KBM-7 (cell line): ENCODE measurements around the gene PNPLA1.
"Not testable (repeated sequence)": the region's sequence is repeated elsewhere in the genome, so short reads cannot be mapped to it uniquely, and the experiment has no call there.

Experiments
- DNase-seq: peaks from one replicate; pipeline ENCODE4 v3.0.0-alpha.2; 2015
- in situ Hi-C: fragments of 300-500 bp; cut with MboI; formaldehyde crosslinking; loops from 2 replicates; pipeline ENCODE4 v1.14.3; 2020; ENCODE audit warnings: low sequenced_read_pairs, low pct_unique_long_range_greater_than_20kb, mixed read lengths

PNPLA1 gene

DNA sequence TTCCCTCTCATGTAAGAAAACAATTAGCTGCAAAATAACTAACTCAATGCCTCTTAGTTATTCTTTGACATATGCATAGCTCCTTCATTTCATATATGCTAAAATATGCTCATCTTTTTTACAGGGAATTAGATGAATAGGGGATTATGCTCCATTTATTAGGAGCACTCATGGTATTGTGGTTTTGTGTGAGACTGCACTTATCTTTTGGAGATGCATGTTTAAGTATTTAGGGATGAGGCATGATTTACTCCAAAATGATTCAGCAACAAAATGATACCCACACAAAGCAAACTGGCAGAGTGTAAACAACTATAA is 58.0 kb downstream of the PNPLA1 start:
- DNase-seq = no peak
- in situ Hi-C loops = no loop called here

DNA sequence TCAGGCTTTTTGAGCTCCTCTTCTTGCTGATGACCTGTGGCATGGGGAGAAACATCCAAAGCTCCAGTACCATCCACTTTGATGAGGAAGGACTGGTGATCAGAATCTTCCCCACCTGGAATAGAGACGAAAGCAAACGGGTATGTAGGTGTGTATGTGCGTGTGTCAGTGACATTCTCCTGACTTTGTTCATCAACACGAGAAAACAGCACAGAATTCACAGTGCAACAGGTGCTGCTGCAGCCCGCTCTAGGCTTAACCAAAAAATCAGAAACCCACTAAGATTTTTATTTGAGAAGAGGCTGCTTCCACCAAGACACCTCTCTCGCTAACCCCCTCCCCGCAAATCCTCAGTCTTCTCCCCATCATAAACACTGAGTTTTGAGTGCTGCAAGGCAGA is 58.7 kb downstream of the PNPLA1 start:
- in situ Hi-C loops = no loop called here
- DNase-seq = no peak

DNA sequence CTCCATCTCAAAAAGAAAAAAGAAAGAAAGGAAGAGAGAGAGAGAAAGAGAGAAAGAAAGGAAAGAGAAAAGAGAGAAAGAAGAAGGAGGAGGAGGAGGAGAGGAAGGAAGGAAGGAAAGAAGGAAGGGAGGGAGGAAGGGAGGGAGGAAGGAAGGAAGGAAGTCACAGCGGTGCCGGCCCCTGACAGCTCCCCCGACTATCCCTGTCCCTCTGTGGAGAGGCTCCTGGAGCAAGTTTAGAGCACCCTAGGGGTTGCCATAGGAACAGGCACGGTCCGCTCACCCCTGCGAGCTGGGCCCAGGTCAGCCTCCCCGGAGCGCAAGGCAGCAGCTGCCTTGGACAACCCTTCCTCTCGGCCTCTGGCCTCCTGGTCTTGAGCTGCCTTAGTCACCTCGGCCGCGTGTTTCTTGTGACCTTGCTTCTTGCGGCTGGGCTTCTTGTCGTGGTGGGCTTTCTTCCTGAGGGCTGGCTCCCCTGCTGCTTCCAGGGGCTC is 60.0 kb downstream of the PNPLA1 start:
- DNase-seq = no peak
- in situ Hi-C loops = no loop called here

DNA sequence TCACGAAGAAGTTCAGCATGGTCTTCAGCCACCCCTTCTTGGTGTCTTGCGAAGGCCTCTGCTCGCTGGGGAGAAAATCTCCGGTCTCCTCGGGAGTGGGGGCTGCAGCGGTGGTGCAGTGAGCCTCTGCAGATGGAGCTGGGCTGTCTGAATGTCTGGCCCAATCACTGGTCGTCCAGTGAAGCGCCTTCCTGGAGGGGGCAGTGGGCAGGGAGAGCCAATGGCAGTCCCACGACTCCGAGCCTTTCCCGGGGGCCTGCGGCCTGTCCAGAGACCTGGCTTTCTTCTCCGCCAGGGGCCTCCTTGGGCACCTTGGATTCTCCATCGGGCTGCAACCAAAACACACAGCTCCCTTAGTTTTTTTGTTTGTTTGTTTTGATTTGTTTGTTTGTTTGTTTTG is 60.5 kb downstream of the PNPLA1 start:
- in situ Hi-C loops = no loop called here
- no peak for DNase-seq

DNA sequence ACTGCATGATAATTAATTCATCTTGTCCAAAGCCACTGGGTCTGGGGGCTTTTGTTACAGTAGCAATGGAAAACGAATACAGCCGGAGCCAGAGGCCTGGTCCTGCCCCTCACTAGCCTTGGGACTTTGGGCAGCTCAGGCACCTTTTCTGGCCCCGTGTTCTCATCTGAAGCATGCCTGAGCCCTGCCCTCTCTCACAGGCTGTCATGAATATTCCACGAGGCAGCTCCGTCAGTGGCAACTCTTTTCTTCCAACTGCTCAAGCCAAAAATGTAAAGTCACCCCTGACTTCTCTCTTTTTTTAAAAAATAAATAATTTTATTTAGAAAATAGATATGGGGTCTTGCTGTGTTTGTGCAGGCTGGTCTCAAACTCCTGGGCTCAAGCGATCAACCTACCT is 61.5 kb downstream of the PNPLA1 start:
- no peak for DNase-seq

DNA sequence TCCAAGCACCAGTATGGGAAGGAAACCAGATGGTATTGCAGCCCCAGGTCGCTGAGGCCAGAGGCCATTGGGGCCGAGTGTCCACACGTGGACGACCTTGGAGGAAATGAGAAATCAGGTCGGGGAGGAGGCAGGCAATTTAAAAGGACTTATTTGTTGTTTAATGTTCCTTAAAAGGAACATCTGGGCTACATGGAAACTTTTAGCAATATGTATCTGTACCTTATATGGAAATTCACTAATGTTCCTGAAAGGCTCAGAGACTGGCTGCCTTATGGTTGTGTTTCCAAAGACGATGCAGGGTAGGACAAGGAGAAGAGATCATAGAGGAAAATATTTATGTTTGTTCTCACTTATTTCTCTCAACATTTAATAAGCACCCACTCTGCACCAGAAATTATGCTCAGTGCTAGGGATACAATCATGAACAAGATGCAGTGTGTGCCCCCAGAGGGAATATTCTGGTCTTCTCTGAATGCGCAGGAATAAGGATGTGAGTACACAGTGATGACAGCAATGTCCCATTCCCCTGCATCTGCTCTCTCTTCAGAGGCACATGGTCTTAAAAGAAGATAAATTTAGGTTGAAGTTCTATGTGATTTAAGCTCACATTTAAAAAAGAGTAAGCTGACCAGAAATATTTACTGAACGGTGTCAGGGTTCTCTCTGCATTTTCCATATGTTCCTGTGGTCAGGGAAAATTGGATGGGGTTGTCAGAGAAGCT is 63.5 kb downstream of the PNPLA1 start:
- no peak for DNase-seq
- in situ Hi-C loops = no loop called here

More for the DNA sequence above, 61.5 kb downstream of the PNPLA1 start:
- in situ Hi-C loops = no loop called here

DNA sequence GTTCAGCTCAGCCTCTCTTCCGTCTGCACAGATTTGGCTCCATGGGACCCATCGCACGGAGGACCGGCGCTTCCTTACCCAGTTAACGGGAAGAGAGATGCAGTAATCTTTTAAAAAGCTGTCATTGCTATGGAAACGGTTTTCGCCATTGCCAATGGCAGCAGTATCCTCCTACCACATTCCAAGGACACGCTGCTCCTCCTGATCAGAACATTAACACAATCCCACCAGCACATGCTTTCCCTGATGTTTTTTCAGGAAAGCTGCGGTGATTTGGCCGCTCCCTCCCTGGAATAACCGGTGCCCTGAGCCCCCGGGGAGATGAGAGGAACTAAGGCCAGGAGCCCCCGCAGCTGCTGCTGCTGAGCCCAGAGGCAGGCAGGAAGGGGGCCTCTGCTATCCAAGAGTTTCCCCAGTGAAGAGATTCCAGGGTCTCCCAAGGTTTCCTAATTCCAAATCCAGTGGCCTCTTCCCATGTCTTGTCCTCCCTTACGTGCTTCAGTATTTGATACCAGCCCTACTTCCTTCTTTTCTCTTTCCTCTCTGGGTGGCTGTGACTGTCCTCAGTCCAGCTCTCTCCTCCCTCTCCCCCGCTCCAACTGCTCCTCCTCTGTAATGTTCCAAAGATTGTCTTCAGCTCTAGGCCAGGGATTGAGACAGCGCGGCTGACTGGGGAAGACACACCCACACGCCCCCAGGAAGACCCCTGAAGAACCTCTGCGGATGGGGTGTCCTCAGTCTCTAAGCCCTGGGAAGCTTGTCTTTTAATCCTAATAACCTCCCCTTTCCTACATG is 64.3 kb downstream of the PNPLA1 start:
- in situ Hi-C loops = no loop called here
- DNase-seq = no peak

DNA sequence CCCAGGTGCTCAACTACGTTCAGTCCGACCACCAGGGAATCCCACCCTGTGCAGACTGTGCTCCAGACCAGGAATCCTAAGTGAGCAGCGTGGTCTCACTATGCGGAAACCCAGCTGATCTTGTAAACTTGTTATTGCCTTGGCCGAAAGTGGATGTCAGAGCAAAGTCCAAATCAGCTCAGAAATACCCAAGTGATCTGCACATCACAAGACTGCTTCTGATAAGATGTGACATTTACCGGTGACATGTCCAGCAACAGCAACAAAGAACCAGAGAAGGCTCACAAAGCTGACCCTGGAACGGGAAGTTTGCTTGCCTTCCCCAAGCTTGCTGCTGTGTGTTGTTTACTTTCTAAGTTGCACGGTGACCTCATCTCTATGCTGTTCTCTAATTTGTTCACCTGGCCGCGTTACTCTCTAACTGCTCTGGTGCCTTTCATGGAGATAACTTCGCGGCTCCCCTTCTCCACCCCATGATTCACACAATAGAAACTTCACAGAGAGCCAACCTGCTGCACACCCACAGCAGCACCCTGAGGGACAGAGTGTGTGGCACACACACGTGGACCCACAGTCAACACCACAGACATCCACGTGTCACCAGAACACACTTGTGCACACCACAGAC is 65.1 kb downstream of the PNPLA1 start:
- DNase-seq = no peak
- in situ Hi-C loops = no loop called here

DNA sequence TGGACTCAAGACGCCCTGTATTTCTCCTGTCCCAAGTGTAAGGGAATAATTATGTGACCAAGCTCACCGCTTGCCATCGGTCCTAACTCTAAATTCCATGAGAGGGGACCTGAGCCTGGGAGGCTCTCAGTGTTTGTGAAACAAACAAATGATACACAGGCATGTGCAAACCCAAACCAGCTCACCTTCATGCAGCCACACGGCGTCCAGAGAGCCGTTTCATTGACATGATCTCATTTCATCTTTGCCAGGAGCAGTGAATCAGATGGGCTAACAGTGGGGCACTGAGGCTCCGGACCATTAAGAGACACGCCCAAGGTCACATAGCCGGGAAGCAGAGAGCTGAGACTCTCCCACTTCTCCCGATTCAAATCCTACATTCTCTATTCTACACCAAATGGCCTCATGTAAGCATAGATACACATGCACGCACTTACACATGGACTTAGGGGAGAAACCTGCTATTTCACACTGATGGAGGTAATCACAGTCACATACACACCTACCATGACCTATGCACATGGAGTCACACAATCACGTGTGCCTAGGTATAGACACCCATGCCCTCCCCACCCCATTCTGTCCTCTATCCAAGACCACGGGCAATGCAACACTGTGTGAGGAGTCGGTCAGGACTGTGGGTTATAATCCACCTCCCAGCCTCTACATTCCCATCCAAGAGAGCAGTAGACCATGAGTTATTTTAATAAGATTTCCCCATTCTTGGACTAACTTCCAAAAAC is 65.8 kb downstream of the PNPLA1 start:
- in situ Hi-C loops = no loop called here
- DNase-seq = no peak

DNA sequence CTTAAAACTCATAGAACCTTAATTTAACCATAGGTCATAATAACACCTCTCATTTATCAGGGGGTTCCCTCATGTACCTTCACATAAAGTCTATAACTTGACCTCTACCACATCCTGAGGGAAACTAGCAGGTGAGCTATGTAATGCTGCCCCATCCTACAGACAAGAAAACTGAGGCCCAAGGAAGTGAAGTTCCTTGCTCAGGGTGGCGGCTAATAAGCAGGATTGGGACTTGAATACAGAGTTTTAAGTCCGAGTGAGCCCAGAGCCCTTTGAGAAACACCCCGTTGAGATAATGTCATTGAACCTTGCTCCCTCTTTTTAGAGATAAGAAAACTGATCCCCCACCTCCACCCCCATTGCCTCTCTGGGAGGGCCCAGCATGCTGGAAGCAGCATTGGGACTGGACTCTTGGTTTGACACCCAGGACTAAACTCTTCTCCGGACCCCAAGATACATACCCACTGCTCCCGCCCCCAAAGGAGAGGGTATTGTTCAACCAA is 66.4 kb downstream of the PNPLA1 start:
- DNase-seq = no peak
- in situ Hi-C loops = no loop called here

DNA sequence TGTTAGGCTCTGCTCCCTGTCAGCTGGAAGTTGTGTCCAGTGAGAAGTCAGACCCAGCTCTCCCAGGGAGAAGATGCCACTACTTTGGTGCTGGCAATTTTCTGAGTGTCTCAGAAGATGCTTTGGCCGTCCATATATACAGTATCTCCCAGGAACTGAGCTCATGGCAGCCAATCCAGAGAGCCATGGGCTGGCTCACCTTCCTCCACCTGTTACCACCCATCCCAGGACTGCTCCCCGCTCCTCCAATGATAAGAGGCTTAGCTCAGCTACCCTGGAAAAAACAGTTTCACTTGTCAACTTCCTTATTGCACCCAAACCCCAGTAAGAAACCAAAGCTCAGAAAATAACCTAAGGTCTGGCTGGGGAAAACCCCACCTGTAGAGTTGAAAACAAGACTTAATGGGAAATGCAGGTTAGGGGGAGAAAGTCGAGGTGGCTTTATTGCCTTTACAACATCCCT is 67.0 kb downstream of the PNPLA1 start, which contains the start of gene BNIP5:
TSS of gene BNIP5 (minus strand) at position 110 of the 463 bp plus-strand sequence. CDS start 6,198 bp downstream, outside the sequence.
- DNase-seq = no peak
- in situ Hi-C loops = no loop called here

DNA sequence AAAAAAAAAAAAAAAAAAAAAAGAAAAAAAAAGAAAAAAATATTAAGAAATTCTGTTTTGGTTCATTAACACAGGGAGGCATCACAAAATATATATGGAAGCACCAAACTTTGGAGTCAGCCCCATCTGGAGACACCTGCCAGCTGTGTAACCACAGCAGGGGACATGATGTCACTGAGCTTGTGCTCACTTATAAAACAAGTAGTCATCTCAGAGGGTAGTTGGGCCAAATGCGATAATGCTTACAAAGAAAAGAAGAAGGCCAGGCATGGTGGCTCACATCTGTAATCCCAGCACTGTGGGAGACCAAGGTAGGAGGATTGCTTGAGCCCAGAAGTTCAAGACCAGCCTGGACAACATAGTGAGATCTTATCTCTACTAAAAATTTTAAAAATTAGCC is 68.0 kb downstream of the PNPLA1 start:
- in situ Hi-C loops = no loop called here
- DNase-seq = no peak

DNA sequence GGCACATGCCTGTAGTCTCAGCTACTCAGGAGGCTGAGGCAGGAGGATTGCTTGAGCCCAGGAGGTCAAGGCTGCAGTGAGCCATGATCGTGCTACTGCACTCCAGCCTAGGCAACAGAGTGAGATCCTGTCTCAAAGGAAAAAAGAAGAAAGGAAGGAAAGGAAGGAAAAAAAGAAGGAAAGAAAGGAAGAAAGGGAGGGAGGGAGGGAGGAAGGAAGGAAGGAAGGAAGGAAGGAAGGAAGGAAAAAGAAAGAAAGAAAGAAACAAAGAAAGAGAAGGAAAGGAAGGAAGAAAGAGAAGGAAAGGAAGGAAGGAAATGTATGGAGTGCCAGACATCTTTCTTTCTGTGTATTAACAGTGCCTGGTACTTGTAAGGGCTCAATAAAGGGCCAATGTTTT is 68.4 kb downstream of the PNPLA1 start:
- DNase-seq, in situ Hi-C loops: not testable (repeated sequence)

DNA sequence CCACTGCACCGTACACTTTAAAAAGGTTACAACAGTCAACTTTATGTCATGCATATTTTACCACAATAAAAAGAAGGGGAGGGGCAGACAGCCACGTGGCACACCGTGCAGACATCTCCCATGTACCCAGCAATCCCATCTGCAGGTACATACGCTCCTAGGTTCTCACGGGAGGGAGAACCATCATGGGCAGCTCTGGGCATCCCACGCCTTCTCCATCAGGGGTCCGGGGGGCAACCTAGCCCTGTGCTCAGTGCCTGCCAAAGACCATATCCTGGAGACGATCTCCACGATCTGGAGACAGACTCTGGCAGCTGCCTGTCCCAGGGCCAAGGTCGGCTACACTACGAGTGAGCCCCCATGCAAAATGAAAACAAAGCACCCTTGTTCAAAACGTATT is 69.3 kb downstream of the PNPLA1 start:
- no peak for DNase-seq
- in situ Hi-C loops = no loop called here

DNA sequence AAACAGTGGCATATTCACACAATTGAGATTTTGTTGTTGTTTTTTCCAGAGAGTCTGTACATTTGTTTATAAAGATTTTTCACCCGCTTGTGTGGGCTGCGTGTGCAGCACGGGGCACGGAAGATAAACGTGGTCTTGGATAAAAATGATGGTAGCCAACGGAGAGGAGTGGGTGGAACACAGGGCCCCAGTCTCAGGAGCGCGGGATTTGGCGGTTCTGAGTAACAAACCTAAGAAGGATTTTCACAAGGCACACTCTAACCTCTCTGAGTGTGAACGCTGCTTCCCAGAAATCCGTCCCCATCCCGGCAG is 70.4 kb downstream of the PNPLA1 start:
- no peak for DNase-seq
- in situ Hi-C loops = no loop called here

DNA sequence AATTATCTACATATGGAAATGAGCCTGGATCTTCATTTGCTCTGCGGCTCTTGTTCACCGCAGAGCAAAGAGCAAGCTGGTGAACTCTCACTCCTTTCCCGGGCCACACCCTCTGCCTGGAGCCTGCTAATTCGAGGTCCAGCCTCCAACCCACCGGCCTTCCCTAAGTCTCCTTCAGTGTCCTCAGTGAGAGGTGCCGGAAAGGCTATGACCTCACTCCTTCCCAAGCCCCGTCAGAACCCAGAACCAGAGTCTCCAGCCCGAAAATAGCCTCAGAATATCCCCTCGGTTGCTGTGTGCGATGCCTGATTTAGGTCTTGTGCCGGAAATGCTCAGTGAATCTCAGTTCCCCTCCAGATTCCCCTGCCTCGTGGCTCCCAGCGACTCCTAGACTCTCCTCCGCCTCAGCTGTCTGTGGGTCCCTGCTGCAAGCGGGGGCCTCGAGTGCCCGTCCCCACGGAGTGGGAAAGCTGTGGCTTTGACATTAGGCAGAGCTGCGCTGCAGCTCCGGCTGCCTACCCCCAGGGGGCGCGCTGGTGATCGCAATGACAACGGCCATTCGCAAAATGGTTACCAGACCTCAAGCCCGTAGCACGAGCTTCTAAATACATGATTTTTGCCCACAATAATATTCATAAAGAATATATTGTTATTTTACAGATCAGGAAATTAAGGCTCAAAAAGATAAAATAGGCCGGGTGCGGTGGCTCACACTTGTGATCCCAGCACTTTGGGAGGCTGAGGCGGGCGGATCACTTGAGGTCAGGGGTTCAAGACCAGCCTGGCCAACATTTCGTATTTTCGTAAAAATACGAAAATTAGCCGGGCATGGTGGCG is 71.0 kb downstream of the PNPLA1 start:
- in situ Hi-C loops = no loop called here
- DNase-seq = peak; percentile 73

DNA sequence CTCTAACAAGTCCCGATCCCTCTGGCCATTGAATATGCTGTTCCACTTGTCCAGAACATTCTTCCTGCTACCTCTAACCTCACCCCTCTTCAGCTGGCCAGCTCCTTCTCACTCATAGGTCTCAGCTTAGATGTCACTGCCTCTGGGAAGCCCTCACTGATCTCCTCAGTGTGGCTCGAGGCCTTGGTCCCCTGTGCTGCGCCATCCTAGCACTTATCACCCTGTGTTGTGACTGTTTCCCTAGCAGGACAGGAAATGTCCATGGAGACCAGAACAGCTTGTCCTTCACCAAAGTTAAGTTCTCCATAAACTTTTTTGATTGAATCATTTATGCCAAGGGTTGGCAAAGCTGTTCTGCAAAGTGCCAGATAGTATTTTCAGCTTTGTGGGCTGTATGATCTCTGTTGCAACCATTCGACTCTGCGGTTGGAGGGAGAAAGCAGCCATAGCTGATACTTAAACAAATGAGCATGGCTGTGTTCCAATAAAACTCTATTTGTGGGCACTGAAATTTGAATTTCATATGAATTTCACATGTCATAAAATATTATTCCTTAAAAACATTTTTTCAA is 73.3 kb downstream of the PNPLA1 start:
- in situ Hi-C loops = no loop called here
- no peak for DNase-seq
